ENCODE data around the gene HOXB3. TPM values are rescaled to one million over a fixed set of nuclear protein-coding genes. Genes with fewer than 3 reads are reported as not detected.

The HOXB3 gene
- polyA plus RNA-seq, 1 donor, result 30.8 TPM

DNA sequence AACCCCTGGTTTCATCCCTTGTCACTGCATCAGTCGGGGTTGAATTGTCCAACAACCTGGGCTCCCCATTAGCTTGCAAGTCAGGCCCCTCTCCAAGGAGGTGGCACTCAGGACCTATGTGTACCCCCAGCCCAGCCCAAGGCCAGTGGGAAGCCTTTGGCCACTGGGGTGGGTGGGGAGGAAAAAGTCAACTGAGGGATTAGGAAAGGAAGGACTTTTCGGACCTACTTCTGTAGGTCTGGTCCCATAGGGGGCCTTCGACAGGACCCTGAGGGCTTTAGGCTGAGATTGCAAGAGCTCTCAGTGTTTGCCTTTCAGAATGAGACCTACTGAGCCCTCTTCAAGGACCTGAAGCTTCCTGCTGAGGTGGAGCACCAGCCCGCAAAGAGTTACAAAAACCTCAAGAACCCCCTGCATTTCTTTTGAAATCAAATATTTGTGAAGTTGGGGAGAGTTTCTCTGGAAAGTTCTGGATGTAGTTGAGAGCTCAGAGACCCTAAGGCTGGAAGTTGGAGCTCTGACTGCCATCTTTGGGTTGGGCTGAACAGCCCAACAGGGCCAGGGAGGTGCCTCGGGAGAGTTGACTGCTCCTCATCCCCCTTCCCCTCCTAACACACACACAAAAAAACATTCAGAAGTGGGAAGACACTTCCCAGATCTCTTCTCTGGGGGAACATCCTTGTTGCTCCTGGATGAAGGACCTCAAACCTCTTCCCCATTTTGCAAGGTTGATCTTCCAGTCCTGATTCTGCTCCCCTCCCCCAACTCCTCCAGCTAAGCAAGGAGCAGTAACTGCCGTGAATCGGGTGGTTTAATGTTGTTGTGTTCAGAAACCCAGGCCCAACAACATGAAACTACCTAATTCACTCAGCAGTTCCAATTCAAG lies 41.9 kb upstream of the HOXB3 start:
- H3K9me3 ChIP-seq (ENCODE audit: control insufficient read depth, low read depth, low read length), result peaks cover 9% of the 10 kb centered on the region
- no peak for DNase-seq
- H3K27ac ChIP-seq (ENCODE audit: low read length), result no peak overlapping the region
- peaks cover 41% of the 10 kb centered on the region for H3K4me1 ChIP-seq (ENCODE audit: control insufficient read depth, insufficient read depth, low read length)
- no peaks in the 10 kb centered on the region for H3K36me3 ChIP-seq (ENCODE audit: control insufficient read depth, insufficient read depth, low read length)
- no CpG with 5 or more reads among the region's 7 CpGs for WGBS (ENCODE audit: insufficient coverage, low lambda C conversion rate)
- no peak overlapping the region for H3K4me3 ChIP-seq (ENCODE audit: low read length)
- H3K27me3 ChIP-seq (ENCODE audit: control insufficient read depth, insufficient read depth, low read length), result peaks cover 100% of the 10 kb centered on the region

DNA sequence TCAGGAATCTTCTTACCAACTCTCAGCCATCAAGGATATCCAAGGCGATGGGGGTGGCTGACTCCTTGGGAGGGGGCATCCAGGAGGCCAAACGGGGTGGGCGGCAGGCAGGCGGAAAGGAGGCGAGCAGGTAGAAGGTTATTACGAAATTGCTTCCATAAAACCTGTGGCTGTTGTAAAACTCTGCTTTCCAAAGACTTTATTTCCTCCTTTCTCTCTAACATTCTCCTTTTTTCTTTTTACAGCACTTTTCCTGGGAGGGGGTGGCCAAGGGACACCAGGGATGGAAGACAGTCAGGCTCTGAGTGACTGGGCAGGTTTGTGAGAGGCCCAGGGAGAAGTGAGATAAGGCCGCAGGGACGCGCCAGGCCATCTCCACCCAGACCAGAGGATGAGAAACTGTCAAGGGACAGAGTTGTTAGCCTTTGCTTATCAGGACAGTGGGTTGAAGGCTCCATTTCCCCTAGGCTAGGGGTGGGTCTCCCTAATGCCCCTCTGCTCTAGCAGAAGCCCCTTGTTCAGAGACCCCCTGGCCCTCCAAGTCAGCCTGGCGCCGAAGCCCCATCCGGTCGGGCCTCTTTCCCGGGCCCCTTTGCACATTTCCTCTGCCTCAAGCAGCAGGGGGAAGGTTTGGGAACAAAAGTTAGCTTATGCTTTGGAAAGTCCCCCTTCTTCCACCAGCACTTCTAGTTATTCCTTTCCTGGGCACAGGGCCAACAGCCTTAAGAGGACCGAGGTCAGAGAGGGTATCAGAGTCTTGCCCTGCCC lies 41.1 kb upstream of the HOXB3 start:
- DNase-seq, result peak; percentile 44 to 69
- H3K4me1 ChIP-seq (ENCODE audit: control insufficient read depth, insufficient read depth, low read length), result peaks cover 46% of the 10 kb centered on the region
- peaks cover 99% of the 10 kb centered on the region for H3K27me3 ChIP-seq (ENCODE audit: control insufficient read depth, insufficient read depth, low read length)
- no peak overlapping the region for H3K4me3 ChIP-seq (ENCODE audit: low read length)
- peak overlapping the region; percentile 5 for H3K27ac ChIP-seq (ENCODE audit: low read length)
- H3K36me3 ChIP-seq (ENCODE audit: control insufficient read depth, insufficient read depth, low read length), result no peaks in the 10 kb centered on the region
- 17% methylated on average over 1 of the region's 15 CpGs for WGBS (ENCODE audit: insufficient coverage, low lambda C conversion rate)
- peaks cover 11% of the 10 kb centered on the region for H3K9me3 ChIP-seq (ENCODE audit: control insufficient read depth, low read depth, low read length)

DNA sequence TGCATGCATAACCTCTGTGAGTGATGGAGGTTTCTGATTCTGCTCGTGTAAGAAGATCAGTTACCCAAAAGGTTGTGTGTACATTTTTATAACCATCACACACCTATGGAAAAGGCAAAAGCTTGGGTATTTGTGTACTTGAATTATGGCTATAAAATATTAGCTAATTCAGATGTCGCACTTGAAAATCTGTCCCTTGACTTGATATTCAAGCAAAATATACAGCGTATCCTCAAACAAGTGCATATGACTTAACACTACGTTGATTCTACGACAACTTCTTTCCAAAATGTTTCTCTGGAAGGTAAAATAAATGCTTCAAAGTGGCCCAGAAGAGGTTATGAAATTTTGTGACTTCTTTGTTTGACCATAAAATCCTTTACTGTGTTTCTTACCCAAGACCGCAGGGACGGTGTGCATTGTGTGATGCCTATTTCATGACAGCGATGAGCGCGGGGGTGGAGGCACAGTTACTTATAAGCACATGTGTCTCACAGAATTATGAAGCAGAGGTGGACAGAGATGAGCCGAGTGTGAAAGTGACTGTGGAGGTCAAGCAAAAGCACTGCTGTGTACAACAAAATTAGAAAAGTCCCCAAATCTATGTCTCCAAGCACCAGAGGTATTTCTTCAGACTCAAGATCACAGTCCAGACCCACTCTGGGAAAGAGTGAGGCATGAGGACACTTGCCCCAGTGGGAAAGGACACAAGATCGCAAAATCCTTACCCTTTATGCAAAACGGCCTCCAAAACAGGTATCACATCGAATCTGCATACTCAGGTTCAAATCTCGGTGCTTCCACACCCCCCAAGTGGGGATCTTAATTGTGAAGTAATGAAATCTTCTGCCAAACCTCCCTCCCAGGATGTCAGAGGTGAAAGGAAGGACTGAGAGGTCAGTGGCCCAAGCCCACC lies 40.2 kb upstream of the HOXB3 start:
- H3K9me3 ChIP-seq (ENCODE audit: control insufficient read depth, low read depth, low read length), result peaks cover 11% of the 10 kb centered on the region
- H3K4me3 ChIP-seq (ENCODE audit: low read length), result no peak overlapping the region
- H3K4me1 ChIP-seq (ENCODE audit: control insufficient read depth, insufficient read depth, low read length), result peaks cover 50% of the 10 kb centered on the region
- H3K36me3 ChIP-seq (ENCODE audit: control insufficient read depth, insufficient read depth, low read length), result no peaks in the 10 kb centered on the region
- H3K27me3 ChIP-seq (ENCODE audit: control insufficient read depth, insufficient read depth, low read length), result peaks cover 99% of the 10 kb centered on the region
- no peak overlapping the region for H3K27ac ChIP-seq (ENCODE audit: low read length)
- DNase-seq, result no peak
- WGBS (ENCODE audit: insufficient coverage, low lambda C conversion rate), result 36% methylated on average over 7 of the region's 15 CpGs

DNA sequence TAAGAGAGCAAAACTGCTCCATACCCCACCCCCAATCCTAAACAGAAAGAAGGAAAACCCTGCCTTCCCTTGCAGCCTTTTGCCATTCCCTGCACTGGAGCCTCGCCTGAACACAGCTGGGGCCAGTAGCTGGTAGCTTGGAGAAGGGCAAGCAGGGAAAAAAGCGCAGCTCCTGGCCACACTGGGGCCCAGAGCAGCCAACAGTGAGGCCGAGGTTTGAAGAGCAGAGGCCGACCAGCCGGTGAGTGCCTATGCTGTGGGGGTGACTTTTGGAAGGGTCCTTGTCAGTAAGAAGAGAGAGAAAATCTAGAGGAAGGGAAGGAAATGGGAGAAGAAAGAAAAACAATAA lies 39.3 kb upstream of the HOXB3 start:
- no peak for DNase-seq
- Histone ChIP-seq H3K9me3 (ENCODE audit: control insufficient read depth, low read depth, low read length) (peaks cover 16% of the 10 kb centered on the region), H3K36me3 (ENCODE audit: control insufficient read depth, insufficient read depth, low read length) (no peaks in the 10 kb centered on the region), H3K4me1 (ENCODE audit: control insufficient read depth, insufficient read depth, low read length) (peaks cover 41% of the 10 kb centered on the region), H3K4me3 (ENCODE audit: low read length) (no peak overlapping the region), H3K27me3 (ENCODE audit: control insufficient read depth, insufficient read depth, low read length) (peaks cover 99% of the 10 kb centered on the region), H3K27ac (ENCODE audit: low read length) (no peak overlapping the region)
- WGBS (ENCODE audit: insufficient coverage, low lambda C conversion rate), result 0% methylated on average over 2 of the region's 5 CpGs

DNA sequence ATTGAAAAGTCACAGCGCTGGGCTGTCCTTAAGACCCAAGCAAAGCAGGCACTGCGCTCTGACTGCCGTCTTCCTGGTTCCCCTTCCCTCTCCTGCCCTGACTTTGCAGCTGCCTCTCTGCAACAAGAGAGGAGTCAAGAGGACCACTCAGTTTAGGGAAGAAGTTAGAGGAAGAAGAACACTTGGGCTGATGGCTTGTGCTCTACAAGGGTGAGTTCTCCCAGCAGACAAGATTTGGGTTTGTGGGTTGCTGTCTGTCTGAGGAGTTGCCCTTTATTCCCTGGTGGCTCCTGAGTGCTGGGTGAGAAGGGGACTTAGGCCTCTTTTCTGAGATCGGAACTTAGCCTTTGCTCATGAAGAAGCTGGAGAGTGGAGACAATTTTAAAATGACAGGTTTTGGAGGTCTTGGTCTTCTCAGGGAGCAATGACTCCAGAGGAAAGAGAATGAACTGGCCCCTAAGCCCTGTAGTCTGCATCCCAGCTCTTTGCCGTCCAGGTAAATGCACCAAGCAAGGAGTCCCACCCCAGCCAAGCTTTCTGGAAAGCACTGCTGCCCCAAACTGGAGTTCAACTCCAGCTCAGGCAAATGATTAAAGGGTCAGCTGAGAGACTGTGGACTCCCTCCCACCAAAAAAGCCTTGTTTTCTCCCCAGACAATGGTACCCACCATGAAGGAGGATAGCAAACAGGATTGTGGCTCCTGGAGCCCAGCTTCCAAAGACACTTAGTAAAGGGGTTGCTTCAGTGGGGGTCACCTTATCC lies 38.8 kb upstream of the HOXB3 start:
- no CpG with 5 or more reads among the region's 5 CpGs for WGBS (ENCODE audit: insufficient coverage, low lambda C conversion rate)
- H3K4me1 ChIP-seq (ENCODE audit: control insufficient read depth, insufficient read depth, low read length), result peaks cover 36% of the 10 kb centered on the region
- no peak for DNase-seq
- no peak overlapping the region for H3K4me3 ChIP-seq (ENCODE audit: low read length)
- H3K9me3 ChIP-seq (ENCODE audit: control insufficient read depth, low read depth, low read length), result peaks cover 14% of the 10 kb centered on the region
- H3K27ac ChIP-seq (ENCODE audit: low read length), result no peak overlapping the region
- H3K36me3 ChIP-seq (ENCODE audit: control insufficient read depth, insufficient read depth, low read length), result no peaks in the 10 kb centered on the region
- H3K27me3 ChIP-seq (ENCODE audit: control insufficient read depth, insufficient read depth, low read length), result peaks cover 99% of the 10 kb centered on the region

DNA sequence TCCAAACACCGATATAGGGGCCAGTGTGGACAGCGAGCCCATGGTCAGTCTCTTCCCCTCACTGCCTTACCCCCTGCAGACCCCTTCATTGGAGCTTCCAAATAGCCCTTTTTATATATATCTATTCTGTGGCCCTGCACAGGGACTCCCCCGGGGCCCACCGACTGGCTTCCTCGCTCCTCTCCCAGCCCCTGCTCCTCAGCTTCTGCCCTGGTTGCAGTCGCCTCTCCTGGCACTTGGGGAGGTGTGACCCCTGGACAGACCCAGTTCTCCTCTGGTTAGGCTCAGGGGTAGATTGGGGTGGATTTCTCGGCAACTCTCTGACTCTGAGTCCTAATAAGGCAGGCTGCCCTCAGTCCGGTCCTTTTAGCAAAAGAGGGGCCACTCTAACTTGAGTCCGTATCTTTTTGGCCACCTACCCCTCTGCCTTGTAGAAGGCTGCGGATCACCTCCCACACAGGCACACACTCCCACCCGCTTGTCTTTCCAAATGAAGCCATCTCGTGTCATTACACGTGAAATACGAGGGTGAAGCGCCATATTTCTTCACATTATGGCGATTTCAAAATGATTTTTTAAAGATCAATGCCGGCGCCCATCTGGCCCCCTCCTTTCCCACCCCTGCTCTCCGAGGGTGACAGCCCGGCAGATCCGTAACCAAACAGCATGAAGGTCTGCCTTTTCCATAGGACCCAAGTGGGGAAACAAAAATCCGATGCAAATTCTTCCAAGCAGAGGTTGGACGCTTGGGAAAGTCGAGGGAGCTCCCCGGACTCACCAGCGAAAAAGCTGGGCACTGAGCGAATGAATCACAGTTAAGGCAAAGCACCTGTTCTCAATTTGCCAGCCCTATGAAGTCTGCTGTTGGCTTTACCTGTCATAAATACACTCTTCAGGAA lies 37.8 kb upstream of the HOXB3 start:
- no CpG with 5 or more reads among the region's 27 CpGs for WGBS (ENCODE audit: insufficient coverage, low lambda C conversion rate)
- DNase-seq, result no peak
- H3K4me3 ChIP-seq (ENCODE audit: low read length), result no peak overlapping the region

DNA sequence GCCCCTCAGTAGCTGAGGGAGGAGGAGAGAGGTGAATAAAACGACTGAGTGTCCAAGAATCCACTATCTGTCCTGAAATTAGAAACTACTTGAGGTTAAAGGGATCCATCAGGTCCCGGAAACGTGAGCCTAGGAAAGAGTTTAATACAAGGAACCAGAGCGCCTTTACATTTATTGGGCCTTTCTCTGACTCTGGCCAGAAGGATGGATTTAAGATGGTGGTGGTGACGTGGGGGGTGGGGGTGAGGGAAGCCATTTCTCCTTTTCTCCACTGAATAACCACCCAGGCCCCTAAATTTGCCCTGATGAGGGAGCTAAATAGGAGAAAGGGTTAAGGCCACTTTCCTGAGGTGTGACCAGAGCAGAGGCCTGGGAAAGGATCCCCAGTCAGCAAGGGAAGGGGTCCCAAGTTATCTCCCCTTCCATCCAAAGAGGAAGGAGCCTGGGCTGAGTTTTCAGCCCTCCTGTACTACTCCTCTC lies 37.1 kb upstream of the HOXB3 start:
- H3K27ac ChIP-seq (ENCODE audit: low read length), result no peak overlapping the region
- no peak overlapping the region for H3K4me3 ChIP-seq (ENCODE audit: low read length)
- H3K36me3 ChIP-seq (ENCODE audit: control insufficient read depth, insufficient read depth, low read length), result no peaks in the 10 kb centered on the region
- no peak for DNase-seq
- H3K4me1 ChIP-seq (ENCODE audit: control insufficient read depth, insufficient read depth, low read length), result peaks cover 33% of the 10 kb centered on the region
- no CpG with 5 or more reads among the region's 5 CpGs for WGBS (ENCODE audit: insufficient coverage, low lambda C conversion rate)
- H3K27me3 ChIP-seq (ENCODE audit: control insufficient read depth, insufficient read depth, low read length), result peaks cover 99% of the 10 kb centered on the region
- H3K9me3 ChIP-seq (ENCODE audit: control insufficient read depth, low read depth, low read length), result peaks cover 9% of the 10 kb centered on the region

More for the DNA sequence above, 37.8 kb upstream of the HOXB3 start:
- Histone ChIP-seq H3K27ac (ENCODE audit: low read length) (no peak overlapping the region), H3K27me3 (ENCODE audit: control insufficient read depth, insufficient read depth, low read length) (peaks cover 99% of the 10 kb centered on the region), H3K4me1 (ENCODE audit: control insufficient read depth, insufficient read depth, low read length) (peaks cover 33% of the 10 kb centered on the region), H3K36me3 (ENCODE audit: control insufficient read depth, insufficient read depth, low read length) (no peaks in the 10 kb centered on the region), H3K9me3 (ENCODE audit: control insufficient read depth, low read depth, low read length) (peaks cover 9% of the 10 kb centered on the region)

DNA sequence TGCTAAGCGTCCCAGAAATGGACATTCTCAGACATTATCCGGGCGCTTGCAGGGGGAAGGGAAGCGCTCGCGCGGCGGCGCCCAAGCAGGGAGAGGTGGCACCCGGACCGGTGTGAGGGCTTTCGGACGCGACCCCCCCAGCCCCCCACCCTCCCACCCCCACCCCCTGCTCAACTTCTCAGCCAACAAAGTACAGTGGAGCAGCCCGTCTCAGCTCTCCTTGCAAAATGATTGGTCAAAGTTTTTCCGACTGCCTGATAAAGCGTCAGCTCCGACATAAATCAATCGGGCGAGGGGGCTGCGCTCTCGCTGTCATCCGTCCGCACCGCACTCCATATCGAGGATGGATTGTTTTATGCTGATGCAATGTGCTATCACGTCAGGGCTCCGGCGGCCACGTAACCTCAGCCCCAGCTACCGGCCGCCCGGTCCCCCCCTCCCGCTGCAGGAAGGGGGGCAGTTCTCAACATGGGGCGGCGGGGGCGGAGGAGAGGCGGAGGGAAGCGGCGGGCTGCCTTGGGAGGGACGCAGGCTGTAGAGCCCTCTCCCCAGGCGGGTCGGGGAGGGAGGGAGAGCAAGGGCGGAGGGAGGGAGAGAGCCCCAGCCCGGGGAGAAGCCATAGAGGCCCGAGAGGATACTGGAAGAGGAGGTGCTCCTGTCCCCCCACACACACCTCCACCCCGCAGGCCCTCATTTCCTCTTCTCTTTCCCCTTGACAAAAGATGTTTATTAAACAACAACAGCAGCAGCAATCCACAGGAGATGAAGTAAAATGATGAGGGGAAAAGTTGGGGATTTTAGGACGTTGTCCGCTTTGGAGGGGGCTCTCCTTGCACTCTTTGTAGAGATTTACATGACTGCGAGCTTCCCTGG lies 36.4 kb upstream of the HOXB3 start, which contains the start of gene HOXB9:
Gene HOXB9, minus strand, starts transcription at position 114 of the 873 bp plus-strand sequence. Its CDS starts 89 bp downstream, at position 25.
- DNase-seq, result no peak
- H3K27ac ChIP-seq (ENCODE audit: low read length), result peak within 1 kb of the TSS; percentile 21
- H3K36me3 ChIP-seq (ENCODE audit: control insufficient read depth, insufficient read depth, low read length), result no peaks in the 10 kb centered on the region
- H3K27me3 ChIP-seq (ENCODE audit: control insufficient read depth, insufficient read depth, low read length), result peaks cover 99% of the 10 kb centered on the region
- peaks cover 29% of the 10 kb centered on the region for H3K4me1 ChIP-seq (ENCODE audit: control insufficient read depth, insufficient read depth, low read length)
- peaks cover 10% of the 10 kb centered on the region for H3K9me3 ChIP-seq (ENCODE audit: control insufficient read depth, low read depth, low read length)
- WGBS (ENCODE audit: insufficient coverage, low lambda C conversion rate), result no CpG with 5 or more reads among the region's 50 CpGs
- H3K4me3 ChIP-seq (ENCODE audit: low read length), result peak within 1 kb of the TSS; percentile 27

Measured in large intestine (tissue), 3 donors.